ENCODE results near the gene SLC25A34.

Gene SLC25A34

DNA sequence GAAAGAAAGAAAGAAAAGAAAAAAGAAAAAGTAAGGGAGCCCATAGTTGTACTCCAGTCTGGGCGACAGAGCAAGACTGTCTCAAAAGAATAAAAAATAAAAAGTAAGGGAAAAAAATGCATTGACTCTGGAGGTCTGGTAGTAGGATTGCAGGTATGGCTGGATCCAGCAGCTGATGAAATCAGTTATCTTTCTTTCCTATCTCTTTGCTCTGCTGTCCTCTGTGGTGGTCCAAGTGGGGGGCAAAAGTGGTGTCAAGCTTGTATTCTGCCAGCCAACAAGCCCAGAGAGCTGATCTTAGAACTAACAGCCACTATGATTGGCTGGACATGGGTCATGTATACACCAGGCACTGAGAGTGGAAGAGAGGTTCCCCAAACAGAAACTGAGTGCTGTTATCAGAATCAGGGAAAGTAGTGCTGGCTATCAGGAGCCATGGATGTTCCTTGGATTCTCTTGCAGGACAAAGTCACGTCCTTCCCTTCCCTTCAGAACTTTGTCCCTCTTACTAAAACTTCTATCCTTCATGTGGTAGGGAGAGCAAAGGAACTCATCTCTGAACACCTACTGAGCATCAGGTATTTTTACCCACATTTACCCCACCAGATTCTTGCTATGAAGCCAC lies 19.1 kb downstream of the SLC25A34 start:
- no peak for DNase-seq

DNA sequence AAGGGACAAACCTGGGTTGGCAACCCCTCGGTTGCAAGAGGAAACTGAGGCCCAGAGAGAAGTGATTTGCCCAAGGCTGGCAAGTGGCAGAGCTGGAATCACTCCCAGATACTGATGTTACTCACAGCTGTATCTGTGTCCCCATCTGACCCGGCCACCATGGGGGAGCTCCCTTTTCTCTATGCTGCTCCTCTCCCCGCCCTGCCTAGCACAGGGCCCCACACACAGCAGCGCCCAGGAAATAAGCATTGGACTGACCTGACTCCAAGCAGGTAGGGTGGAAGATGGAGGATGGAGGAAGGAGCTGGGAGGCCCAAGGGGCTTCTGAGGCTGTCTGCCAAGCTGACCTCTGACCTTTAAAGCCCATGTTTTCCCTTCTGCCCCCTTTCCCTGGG lies 19.6 kb downstream of the SLC25A34 start:
- DNase-seq, result no peak

DNA sequence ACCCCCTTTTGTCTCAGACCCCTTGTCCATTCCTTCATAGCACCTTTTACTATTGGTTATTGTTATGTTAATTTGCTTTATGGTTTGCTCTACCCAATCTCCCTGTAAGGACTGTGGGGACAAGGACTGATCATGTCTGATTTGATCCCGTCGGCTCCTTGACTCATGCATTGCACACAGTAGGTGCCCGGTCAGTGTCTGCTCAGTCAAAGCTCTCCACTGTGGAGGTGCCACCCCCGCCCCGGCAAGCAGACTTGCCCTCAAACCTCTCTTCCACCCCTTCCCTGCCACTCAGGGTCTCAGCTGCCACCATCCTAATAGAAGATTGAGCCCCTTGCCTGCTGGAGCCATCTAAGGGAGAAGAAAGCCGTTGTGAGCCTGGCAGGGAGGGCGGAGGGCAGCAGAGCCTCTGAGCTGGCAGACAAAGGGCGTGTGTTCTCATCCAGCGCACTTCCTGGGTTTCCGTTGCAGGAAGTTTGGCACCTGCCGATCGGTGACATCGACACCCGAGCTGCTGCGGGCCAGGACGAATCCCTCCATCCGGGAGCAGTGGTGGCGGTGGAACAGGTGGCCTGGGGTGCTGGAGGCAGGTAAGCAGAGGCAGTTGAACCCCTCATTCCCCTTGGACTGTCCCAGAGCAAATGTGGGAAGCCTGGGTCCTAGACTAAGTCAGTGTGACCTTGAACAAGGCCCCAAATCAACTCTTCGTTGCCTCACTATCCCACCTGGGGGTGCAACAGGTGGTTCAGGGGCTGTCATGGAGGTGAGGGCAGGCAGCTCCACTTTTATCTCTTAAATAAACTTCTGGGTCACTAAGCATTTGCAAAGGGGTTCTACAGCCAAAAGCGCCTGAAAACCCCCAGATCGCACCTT lies 20.3 kb downstream of the SLC25A34 start:
- no peak for DNase-seq

DNA sequence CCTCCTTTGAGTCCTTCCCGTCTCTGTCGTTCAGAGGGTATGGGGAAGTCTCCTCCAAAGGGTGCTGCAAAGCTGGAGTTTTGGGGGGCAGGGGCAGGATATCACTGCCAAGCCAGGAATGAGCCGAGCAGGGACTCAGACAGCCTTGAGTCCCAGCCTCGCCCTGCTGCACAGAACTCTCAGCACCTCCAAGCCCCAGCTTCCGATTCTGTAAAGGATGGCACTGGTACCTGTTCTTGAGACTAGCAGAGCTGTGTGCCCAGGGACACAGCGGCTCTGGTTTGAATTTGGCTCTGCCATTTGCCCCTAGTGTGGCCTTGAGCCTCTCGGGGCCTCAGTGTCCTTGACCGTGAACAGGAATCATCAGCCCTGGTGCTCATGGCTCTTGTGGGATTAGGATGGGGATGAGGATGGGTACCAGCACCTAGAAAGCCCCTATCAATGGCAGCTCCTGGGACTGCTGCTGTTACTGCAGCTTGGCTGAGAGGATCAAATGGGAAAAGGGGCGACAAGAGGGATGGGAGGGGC lies 21.0 kb downstream of the SLC25A34 start:
- no peak for DNase-seq

- no peak for DNase-seq
Measured at GRCh38 chr1:15757575-15758342, 21.7 kb downstream of the SLC25A34 start.

DNA sequence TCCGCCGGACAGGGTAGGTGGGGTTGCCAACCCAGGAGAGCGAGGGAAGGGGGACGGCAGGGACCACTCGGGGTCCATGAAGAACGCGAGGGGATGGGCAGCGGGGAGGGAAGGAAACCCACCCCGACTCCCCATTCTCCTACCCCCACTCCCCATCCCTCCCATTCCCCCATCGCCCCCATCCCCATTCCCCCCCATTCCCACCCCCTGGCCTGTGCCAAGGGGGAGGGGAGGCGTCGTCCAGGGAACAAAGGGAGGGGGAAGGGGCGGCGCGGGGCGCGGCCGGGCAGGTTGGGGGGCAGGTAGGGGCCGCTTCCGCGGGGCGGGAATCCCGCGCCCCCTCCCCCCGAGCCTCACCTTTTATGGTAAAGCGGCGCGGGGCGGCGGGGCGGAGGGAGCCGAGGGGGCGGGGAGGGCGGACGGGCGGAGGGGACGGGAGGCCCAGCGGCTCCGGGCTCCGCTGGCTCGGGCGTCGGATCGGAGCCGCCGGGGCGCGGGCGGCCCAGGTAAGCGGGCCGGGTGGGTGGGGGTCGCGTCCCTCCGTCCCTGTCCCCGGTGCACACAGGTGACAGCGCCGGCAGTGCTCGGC lies 22.4 kb downstream of the SLC25A34 start, which contains the start of gene FBLIM1:
Gene FBLIM1 (plus strand): TSS at position 453 of the 589 bp plus-strand sequence. CDS start 6,189 bp downstream, outside the sequence.
- no peak for DNase-seq

GRCh38 chr1:15758953-15759661 lies 23.0 kb downstream of the SLC25A34 start:
- DNase-seq, result no peak

DNA sequence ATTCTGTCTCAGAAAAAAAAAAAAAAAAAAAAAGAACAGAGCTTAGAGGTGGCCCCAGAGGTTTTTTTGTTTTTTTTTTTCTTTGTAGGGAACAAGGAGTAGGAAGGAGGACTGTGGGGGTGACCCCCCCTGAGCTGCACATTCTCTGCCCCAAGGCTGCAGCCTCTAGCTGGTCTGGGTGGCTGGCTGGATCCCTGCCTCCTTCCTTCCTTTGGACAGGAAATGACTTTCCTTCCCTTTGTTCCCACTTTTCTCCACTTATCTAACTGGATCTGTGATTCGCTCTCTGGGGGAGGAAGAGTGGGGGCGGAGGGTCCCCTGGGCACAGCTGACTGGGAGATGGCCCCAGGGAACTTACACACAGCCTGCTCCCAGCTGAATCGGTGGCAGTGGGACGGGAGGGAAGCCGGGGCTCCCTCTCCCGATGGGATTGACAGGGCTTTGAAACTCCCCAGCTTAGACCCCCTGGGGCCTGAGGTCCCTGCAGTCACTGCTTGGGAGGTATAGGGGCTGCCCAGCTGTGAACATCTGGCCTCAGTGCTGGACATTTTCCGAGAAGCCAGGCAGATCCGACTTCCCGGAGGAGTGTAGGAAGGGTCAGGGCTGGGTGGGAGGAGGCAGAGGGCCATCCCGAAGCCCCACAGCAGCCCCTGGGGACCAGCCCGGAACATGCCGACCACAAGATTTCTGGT lies 24.6 kb downstream of the SLC25A34 start:
- no peak for DNase-seq

- DNase-seq, result no peak
Measured at GRCh38 chr1:15761366-15762128, 25.5 kb downstream of the SLC25A34 start.

- DNase-seq, result no peak
Measured at GRCh38 chr1:15762546-15762945, 26.5 kb downstream of the SLC25A34 start.

DNA sequence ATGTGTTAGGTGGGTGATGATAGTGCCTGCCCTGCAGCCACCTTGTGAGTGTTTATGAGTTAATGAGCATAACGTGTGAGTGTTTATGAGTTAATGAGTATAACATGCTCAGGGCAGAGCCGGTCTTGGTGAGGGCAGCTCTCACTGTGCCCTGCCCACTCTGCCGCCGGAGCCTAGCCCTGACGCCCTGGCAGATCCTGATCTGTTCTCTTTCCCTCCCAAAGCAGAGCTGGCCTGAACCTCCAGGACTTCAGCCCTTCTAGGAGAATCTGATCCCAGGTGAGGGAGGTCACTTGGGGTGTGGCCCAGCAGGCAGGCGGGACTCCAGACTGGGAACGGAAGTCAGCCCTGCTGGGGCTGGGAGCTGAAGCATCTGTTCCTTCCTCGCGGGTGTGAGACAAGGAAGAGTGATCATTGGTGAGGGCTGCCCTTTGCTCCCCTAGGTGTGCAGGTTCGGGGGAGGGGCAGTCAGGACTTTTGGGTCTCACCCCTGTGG lies 28.3 kb downstream of the SLC25A34 start:
- DNase-seq, result no peak

DNA sequence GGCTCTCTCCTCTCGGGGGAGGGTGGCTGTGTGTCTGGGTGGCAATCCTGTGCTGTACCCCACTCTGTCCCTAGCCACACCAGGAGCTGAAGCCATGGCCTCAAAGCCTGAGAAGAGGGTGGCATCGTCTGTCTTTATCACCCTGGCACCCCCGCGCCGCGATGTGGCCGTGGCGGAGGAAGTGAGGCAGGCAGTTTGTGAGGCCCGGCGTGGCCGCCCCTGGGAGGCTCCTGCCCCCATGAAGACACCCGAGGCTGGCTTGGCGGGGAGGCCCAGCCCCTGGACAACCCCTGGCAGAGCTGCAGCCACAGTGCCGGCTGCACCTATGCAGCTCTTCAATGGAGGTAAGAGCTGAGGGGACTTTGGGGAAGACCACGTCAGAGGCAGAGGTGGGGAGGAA lies 28.8 kb downstream of the SLC25A34 start:
- no peak for DNase-seq

GRCh38 chr1:15765495-15766194 lies 29.6 kb downstream of the SLC25A34 start:
- DNase-seq, result no peak

DNA sequence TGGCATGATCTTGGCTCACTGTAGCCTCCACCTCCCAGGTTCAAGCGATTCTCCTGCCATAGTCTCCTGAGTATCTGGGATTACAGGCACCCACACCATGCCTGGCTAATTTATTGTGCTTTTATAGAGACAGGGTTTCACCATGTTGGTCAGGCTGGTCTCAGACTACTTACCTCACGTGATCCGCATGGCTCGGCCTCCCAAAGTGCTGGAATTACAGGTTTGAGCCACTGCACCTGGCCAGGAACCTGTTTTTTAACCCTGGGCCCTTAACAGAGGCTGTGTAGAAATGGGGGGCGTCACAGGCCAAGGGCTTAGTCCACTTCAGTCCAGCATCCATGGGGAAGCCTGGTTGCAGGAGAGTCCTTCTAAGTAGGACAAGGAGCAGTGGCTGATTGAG lies 31.9 kb downstream of the SLC25A34 start:
- DNase-seq, result no peak

DNA sequence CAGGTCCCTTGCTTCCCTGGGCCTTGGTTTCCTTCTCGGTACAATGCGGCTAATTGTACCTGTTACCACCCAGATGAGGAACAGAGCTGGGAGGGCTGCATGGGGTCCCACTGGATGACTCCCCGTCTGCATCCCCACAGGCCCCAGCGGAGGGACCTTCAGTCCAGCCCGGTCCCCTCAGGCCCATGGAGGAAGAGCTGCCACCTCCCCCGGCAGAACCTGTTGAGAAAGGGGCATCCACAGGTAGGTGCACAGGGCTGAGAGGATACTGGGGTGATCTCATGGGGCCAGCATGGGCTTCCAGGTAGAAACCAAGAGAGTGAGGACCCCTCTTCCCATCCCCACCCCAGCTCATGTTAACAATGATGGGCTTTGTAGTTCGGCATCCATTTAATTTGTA lies 32.3 kb downstream of the SLC25A34 start:
- no peak for DNase-seq

DNA sequence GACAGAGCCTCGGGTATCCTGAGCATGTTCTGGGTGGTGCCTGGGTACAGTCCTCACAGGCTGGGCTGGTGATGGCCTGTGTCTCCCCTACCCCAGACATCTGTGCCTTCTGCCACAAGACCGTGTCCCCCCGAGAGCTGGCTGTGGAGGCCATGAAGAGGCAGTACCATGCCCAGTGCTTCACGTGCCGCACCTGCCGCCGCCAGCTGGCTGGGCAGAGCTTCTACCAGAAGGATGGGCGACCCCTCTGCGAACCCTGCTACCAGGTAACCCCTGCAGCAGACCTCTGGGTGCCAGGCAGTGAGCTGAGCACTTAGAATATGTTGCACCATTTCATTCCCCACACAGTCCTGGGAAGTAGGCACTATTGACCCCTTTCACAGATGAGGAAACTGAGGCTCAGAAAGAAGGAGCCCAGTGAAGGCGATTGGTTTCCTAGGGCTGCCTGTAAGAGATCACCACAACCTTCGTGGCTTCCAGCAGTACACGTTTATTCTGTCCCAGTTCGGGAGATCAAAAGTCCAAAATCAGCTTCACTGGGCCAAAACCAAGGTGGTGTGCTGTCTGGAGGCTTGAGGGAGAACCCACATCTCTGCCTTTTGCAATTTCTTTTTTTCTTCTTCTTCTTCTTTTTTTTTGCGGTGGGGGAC lies 34.4 kb downstream of the SLC25A34 start:
- no peak for DNase-seq

DNA sequence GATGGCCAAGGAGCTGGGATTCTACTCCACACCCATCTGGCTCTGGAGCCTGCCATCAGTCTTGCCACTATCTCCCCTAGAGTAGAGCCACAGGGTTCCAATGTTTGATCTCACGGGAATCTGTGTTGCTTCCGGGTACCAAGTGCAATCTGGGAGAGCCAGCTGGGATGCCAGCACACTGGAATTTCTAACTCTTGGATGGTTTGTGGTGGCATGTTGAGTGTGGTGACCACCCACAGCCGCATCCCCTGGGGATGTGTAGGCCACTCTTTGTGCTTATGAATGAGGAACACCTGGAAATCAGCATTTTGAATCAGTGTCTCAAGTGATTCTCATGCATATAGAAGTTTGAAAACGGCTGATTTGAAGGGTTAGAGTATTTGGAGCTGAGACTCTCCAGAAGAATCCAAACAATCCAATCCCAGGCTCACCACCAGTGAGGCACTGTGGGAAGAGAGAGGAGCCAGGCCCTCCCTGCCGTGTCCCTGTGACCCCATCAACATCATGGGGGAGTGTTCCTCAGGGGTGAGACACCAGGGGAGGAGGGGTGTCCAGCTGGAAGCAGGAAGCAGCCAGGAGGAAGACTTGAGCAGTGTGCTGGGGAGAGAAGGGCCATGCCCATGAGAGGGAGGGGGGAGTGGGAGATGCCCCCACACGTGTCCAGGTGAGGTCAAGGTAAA lies 35.9 kb downstream of the SLC25A34 start:
- no peak for DNase-seq

DNA sequence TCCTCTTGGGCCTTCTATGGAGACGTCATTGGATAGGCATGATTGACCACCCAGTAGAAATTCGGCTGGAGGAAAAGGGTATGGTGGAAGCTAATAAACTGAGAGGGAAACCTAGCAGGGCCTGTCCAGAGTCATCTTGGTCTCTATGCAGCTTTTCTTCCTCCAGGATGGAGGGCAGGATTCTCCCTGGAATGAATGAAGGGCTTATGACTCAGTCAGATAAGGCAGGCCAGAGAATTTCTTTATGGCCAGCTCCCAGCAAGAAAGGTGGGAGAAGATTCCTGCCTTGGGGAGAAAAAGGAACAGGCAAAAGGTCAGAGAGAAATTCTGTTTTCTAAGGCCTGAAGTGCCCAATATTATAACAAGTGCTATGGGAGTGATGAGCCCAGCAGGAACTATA lies 39.6 kb downstream of the SLC25A34 start:
- no peak for DNase-seq
